Measurements from ENCODE around the gene SLC39A9.
"Not testable (repeated sequence)": the region's sequence is repeated elsewhere in the genome, so short reads cannot be mapped to it uniquely, and the experiment has no call there.

SLC39A9 gene

GRCh38 chr14:69413483-69413882 lies 15.0 kb downstream of the SLC39A9 start (continued):
- TF ChIP-seq EGR2 (tag by site-specific recombination; IDR thresholded peaks at IDR 0.05; ENCODE audit: low read depth), result no peak
- no peak for TF ChIP-seq ZNF133 (tag by site-specific recombination; IDR thresholded peaks at IDR 0.05)
- TF ChIP-seq ZNF571 (tag by site-specific recombination; IDR thresholded peaks at IDR 0.05), result no peak

DNA sequence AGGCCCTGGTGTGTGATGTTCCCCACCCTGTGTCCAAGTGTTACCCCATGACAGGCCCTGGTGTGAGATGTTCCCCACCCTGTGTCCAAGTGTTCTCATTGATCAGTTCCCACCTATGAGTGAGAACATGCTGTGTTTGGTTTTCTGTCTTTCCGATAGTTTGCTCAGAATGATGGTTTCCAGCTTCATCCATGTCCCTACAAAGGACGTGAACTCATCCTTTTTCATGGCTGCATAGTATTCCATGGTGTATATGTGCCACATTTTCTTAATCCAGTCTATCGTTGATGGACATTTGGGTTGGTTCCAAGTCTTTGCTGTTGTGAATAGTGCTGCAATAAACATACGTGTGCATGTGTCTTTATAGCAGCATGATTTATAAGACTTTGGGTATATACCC lies 17.6 kb downstream of the SLC39A9 start:
- H3K4me3 ChIP-seq (ENCODE audit: low read depth, low read length); H3K27ac ChIP-seq (ENCODE audit: extremely low read depth, low read depth, low read length); H3K9me3 ChIP-seq (ENCODE audit: control insufficient read depth, insufficient read depth, low read depth, low read length); H3K4me1 ChIP-seq (ENCODE audit: control insufficient read depth, insufficient read depth, low read length); POLR2A ChIA-PET; H3K36me3 ChIP-seq (ENCODE audit: control insufficient read depth in 2 of 2, insufficient read depth in 1 of 2, low read length in 2 of 2): not testable (repeated sequence)
- TF ChIP-seq ZNF580 (tag by site-specific recombination; IDR thresholded peaks at IDR 0.05) (peak; percentile 67), ZNF146 (tag by site-specific recombination; IDR thresholded peaks at IDR 0.05) (peak; percentile 98)
- TF ChIP-seq, protein P1, sequence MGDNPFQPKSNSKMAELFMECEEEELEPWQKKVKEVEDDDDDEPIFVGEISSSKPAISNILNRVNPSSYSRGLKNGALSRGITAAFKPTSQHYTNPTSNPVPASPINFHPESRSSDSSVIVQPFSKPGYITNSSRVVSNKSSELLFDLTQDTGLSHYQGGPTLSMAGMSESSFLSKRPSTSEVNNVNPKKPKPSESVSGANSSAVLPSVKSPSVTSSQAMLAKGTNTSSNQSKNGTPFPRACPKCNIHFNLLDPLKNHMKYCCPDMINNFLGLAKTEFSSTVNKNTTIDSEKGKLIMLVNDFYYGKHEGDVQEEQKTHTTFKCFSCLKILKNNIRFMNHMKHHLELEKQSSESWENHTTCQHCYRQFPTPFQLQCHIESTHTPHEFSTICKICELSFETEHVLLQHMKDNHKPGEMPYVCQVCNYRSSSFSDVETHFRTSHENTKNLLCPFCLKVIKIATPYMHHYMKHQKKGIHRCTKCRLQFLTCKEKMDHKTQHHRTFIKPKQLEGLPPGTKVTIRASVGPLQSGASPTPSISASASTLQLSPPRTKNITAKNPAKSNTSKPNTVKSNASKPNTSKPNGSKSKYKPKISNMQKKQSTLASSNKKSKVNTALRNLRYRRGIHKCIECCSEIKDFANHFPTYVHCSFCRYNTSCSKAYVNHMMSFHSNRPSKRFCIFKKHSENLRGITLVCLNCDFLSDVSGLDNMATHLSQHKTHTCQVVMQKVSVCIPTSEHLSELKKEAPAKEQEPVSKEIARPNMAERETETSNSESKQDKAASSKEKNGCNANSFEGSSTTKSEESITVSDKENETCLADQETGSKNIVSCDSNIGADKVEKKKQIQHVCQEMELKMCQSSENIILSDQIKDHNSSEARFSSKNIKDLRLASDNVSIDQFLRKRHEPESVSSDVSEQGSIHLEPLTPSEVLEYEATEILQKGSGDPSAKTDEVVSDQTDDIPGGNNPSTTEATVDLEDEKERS (tag by site-specific recombination; IDR thresholded peaks at IDR 0.05), result peak; percentile 73; the same call in 1 of the 2 replicates
- CTCF ChIA-PET, result interaction anchor here (0.6 kb wide), 1 partner anchor 167 kb away, joined by 3 read pairs; no protein-coding TSS in a partner anchor

DNA sequence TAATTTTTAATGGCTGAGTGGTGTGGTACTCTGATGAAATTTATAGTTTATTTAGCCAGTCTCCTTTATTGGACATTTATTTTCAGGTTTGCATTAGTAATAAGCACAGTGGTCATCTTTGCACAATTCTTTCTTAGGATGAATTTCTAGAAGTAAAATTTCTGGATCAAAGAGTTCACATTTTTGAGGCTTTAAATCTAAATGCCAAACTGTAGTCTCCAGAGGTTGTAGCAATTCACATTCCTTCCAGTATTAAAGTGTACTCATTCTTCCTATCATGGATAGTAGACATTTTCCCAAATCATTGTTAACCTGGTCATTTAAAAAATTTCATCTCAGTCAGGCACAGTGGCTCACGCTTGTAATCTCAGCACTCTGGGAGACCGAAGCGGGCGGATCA lies 24.8 kb downstream of the SLC39A9 start:
- Histone ChIP-seq H3K4me3 (ENCODE audit: low read depth, low read length) (no peak overlapping the region), H3K27ac (ENCODE audit: extremely low read depth, low read depth, low read length) (no peak overlapping the region), H3K36me3 (ENCODE audit: control insufficient read depth in 2 of 2, insufficient read depth in 1 of 2, low read length in 2 of 2) (peaks cover 11 to 40% of the 10 kb centered on the region in 2 experiments), H3K9me3 (ENCODE audit: control insufficient read depth, insufficient read depth, low read depth, low read length) (no peaks in the 10 kb centered on the region), H3K4me1 (ENCODE audit: control insufficient read depth, insufficient read depth, low read length) (no peaks in the 10 kb centered on the region)
- no peak for TF ChIP-seq ZNF658 (tag by site-specific recombination; IDR thresholded peaks at IDR 0.05)
- no peak for TF ChIP-seq ZNF202 (tag by site-specific recombination; IDR thresholded peaks at IDR 0.05; ENCODE audit: borderline replicate concordance)
- TF ChIP-seq, protein P2, sequence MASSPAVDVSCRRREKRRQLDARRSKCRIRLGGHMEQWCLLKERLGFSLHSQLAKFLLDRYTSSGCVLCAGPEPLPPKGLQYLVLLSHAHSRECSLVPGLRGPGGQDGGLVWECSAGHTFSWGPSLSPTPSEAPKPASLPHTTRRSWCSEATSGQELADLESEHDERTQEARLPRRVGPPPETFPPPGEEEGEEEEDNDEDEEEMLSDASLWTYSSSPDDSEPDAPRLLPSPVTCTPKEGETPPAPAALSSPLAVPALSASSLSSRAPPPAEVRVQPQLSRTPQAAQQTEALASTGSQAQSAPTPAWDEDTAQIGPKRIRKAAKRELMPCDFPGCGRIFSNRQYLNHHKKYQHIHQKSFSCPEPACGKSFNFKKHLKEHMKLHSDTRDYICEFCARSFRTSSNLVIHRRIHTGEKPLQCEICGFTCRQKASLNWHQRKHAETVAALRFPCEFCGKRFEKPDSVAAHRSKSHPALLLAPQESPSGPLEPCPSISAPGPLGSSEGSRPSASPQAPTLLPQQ (tag by site-specific recombination; IDR thresholded peaks at IDR 0.05), result no peak
- TF ChIP-seq ZNF140 (tag by site-specific recombination; IDR thresholded peaks at IDR 0.05), result no peak
- no peak for TF ChIP-seq PBX3 (CRISPR knock-in tag; IDR thresholded peaks at IDR 0.05)
- no peak for TF ChIP-seq ZNF449 (tag by site-specific recombination; IDR thresholded peaks at IDR 0.05)
- no peak for TF ChIP-seq ZNF366 (tag by site-specific recombination; conservative IDR thresholded peaks at IDR 0.05)
- no peak for TF ChIP-seq ZNF112 (tag by site-specific recombination; IDR thresholded peaks at IDR 0.05)
- ChIA-PET CTCF (no interaction called here), POLR2A (no interaction called here)

Data from HEK293 (cell line).